DND-41 (cell line): ENCODE data around the gene GASK1B.

Experiments used
- ATAC-seq: fragments of 200-7000 bp; cut with Tn5 transposase; 3 replicates; pipeline ENCODE4 v1.9.1; 2021; ENCODE audit warnings: low read depth; ENCODE audit not compliant: insufficient read depth
- DNase-seq: peaks from one replicate; pipeline ENCODE4 v3.0.0-alpha.2; 2020
- H2AFZ ChIP-seq: 2 replicates; pipeline ENCODE4 v1.6.0; 2012; ENCODE audit warnings: low read depth, low read length
- H3K27ac ChIP-seq: 2 replicates; pipeline ENCODE4 v1.5.1; 2012; ENCODE audit warnings: low read length, inconsistent platforms
- H3K27me3 ChIP-seq: fragments of 200-600 bp; sonication (generic); 2 replicates; pipeline ENCODE4 v1.6.0; 2012; ENCODE audit warnings: low read length, mild to moderate bottlenecking, inconsistent platforms; ENCODE audit not compliant: insufficient read depth, poor library complexity
- H3K36me3 ChIP-seq: 2 replicates; pipeline ENCODE4 v1.5.1; 2012; ENCODE audit warnings: low read length, inconsistent platforms; ENCODE audit not compliant: insufficient read depth
- H3K4me1 ChIP-seq: 2 replicates; pipeline ENCODE4 v1.5.1; 2012; ENCODE audit warnings: mild to moderate bottlenecking, low read length; ENCODE audit not compliant: insufficient read depth
- H3K4me2 ChIP-seq: 2 replicates; pipeline ENCODE4 v1.6.0; 2012; ENCODE audit warnings: mild to moderate bottlenecking, moderate library complexity, low read length, inconsistent platforms; ENCODE audit not compliant: insufficient read depth
- H3K4me3 ChIP-seq, 2 experiments: fragments of 200-600 bp in 1 of 2; shearing (Covaris generic) in 1 of 2; 2 replicates each; pipeline ENCODE4 v1.5.1; 2012 to 2016; ENCODE audit warnings: inconsistent platforms in 2 of 2, low read length in 2 of 2, mild to moderate bottlenecking in 2 of 2, low read depth in 1 of 2, moderate library complexity in 1 of 2
- H3K79me2 ChIP-seq: 2 replicates; pipeline ENCODE4 v1.6.0; 2012; ENCODE audit warnings: low read length, inconsistent platforms; ENCODE audit not compliant: insufficient read depth
- H3K9ac ChIP-seq: 2 replicates; pipeline ENCODE4 v1.6.0; 2012; ENCODE audit warnings: low read depth, mild to moderate bottlenecking, inconsistent platforms, low read length, moderate library complexity
- H3K9me3 ChIP-seq: 2 replicates; pipeline ENCODE4 v1.5.1; 2012; ENCODE audit warnings: low read length, moderate library complexity, mild to moderate bottlenecking, inconsistent platforms; ENCODE audit not compliant: insufficient read depth, severe bottlenecking
- H4K20me1 ChIP-seq: 2 replicates; pipeline ENCODE4 v1.6.0; 2012; ENCODE audit warnings: low read length; ENCODE audit not compliant: insufficient read depth
- EZH2 ChIP-seq: IDR thresholded peaks from 3 replicates; pipeline ENCODE4 v1.6.1; 2012; ENCODE audit warnings: borderline replicate concordance, low read depth, mild to moderate bottlenecking, moderate library complexity, low read length, inconsistent platforms; ENCODE audit not compliant: severe bottlenecking
- TF ChIP-seq, protein P1 (sequence below): IDR thresholded peaks from 2 replicates; pipeline ENCODE4 v1.5.1; 2012; ENCODE audit warnings: borderline replicate concordance, low read length, moderate library complexity, mild to moderate bottlenecking; ENCODE audit not compliant: poor library complexity, severe bottlenecking; ENCODE audit errors: extremely low read depth

Gene GASK1B

DNA sequence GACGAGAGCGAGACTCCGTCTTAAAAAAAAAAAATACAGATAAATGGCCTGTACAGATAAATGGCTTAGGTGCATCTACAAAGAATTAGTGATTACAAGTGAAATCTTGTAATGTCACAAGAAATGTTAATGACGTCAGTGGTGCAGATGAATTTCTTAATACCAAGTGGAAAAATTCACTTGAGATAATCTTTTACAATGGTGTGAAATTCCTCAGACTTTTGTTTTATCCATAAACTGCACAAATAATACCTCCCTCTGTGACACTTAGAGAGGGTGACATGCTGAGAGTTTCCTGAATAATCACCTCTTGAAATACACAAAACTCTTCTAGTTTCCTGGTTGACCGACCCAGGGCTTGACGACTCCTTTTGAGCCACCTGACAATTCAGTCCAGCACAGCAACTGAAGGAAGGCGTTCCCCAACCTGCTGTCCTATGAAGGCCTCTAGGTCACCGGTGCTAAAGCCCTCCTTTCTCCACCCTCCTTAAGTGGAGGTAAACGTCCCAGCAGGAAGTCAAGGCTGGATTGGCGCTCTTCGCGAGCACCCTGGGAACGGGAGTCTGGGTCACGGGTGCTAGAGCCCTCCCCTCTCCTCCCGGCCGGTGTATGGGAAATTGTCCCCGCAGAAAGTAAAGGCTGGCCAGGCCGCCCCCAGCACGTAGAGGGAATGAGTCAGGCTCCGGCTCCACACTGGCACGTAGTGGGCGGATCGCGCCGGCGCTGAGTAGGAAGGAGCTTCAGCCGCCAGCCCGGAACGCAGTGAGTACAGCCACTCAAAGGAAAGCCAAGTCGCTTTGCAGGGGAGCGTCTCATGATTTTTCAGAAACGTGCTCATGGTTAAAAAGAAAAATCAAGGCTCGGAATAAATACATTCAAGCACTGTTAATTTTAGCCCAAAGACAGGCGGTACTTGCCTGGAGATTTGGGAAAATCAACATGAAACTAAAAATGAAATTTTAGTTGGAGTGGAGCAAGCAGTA lies 37.3 kb upstream of the GASK1B start, which contains the start of gene TMEM144:
Gene TMEM144 (plus strand): TSS at position 662 of the 983 bp plus-strand sequence. CDS start 2,182 bp downstream, outside the sequence.
- Histone ChIP-seq H3K4me3 (no peak within 1 kb of the TSS), H3K79me2 (no peaks in the 10 kb centered on the region), H4K20me1 (no peaks in the 10 kb centered on the region), H3K4me2 (no peak within 1 kb of the TSS), H3K27me3 (no peaks in the 10 kb centered on the region), H3K9ac (no peak within 1 kb of the TSS), H3K36me3 (no peaks in the 10 kb centered on the region), H3K4me1 (no peaks in the 10 kb centered on the region), H2AFZ (no peak within 1 kb of the TSS), H3K9me3 (no peaks in the 10 kb centered on the region), H3K27ac (no peak within 1 kb of the TSS)
- DNase-seq: no peak
- TF ChIP-seq, protein P1, sequence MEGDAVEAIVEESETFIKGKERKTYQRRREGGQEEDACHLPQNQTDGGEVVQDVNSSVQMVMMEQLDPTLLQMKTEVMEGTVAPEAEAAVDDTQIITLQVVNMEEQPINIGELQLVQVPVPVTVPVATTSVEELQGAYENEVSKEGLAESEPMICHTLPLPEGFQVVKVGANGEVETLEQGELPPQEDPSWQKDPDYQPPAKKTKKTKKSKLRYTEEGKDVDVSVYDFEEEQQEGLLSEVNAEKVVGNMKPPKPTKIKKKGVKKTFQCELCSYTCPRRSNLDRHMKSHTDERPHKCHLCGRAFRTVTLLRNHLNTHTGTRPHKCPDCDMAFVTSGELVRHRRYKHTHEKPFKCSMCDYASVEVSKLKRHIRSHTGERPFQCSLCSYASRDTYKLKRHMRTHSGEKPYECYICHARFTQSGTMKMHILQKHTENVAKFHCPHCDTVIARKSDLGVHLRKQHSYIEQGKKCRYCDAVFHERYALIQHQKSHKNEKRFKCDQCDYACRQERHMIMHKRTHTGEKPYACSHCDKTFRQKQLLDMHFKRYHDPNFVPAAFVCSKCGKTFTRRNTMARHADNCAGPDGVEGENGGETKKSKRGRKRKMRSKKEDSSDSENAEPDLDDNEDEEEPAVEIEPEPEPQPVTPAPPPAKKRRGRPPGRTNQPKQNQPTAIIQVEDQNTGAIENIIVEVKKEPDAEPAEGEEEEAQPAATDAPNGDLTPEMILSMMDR: no peak
- no peak for TF ChIP-seq EZH2
- ATAC-seq: no peak

GRCh38 chr4:158208963-158209640 lies 36.3 kb upstream of the GASK1B start:
- TF ChIP-seq EZH2: no peak
- TF ChIP-seq, protein P1: no peak
- no peak overlapping the region for H2AFZ ChIP-seq
- no peaks in the 10 kb centered on the region for H4K20me1 ChIP-seq
- DNase-seq: no peak
- H3K4me1 ChIP-seq: no peaks in the 10 kb centered on the region
- no peak for ATAC-seq
- no peak overlapping the region for H3K4me2 ChIP-seq
- no peak overlapping the region for H3K4me3 ChIP-seq
- no peaks in the 10 kb centered on the region for H3K27me3 ChIP-seq
- H3K9ac ChIP-seq: no peak overlapping the region
- no peaks in the 10 kb centered on the region for H3K9me3 ChIP-seq
- no peaks in the 10 kb centered on the region for H3K36me3 ChIP-seq
- H3K27ac ChIP-seq: no peak overlapping the region
- H3K79me2 ChIP-seq: no peaks in the 10 kb centered on the region

- no peaks in the 10 kb centered on the region for H3K36me3 ChIP-seq
- no peaks in the 10 kb centered on the region for H3K27me3 ChIP-seq
- H3K9me3 ChIP-seq: no peaks in the 10 kb centered on the region
- H3K9ac ChIP-seq: no peak overlapping the region
- no peaks in the 10 kb centered on the region for H3K4me1 ChIP-seq
- no peak overlapping the region for H3K4me3 ChIP-seq
- H3K27ac ChIP-seq: no peak overlapping the region
- H2AFZ ChIP-seq: no peak overlapping the region
- no peak for ATAC-seq
- H4K20me1 ChIP-seq: no peaks in the 10 kb centered on the region
- no peak for DNase-seq
- no peaks in the 10 kb centered on the region for H3K79me2 ChIP-seq
- no peak overlapping the region for H3K4me2 ChIP-seq
- TF ChIP-seq, protein P1: no peak
- TF ChIP-seq EZH2: no peak
Measured at GRCh38 chr4:158203929-158204328, 31.1 kb upstream of the GASK1B start.
